ENCODE results near the gene LITAFD. TPM values are rescaled to one million over a fixed set of nuclear protein-coding genes. Genes with fewer than 3 reads are reported as not detected.

LITAFD gene
- total RNA-seq, 1 experiment from 2014 or later: not detected

DNA sequence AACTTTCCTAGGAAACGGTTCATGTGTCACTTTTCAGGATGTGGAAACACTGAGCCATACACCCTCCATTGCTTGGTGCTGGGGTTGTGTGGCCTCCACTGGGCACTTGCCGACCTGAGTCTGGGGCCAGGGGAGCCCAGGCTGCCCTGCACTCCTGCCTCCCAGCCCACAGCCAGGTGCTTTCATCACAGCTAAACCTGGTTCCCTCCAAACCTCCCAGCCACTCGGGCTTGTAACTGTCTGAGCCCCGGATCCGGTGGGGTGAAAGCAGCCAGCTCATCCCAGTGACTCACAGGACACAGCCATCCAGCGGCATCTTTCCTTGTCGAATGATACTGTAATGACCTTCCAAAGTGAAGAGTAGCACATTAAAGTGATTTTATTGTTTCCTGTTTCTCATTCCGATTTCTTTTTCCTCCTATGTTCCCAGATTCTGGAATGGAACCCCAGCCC is 33.2 kb upstream of the LITAFD start:
- no peak overlapping the region for H3K4me2 ChIP-seq (ENCODE audit: low read length)
- H4K20me1 ChIP-seq (ENCODE audit: insufficient read depth): no peaks in the 10 kb centered on the region
- ATAC-seq (no peak), DNase-seq (ENCODE audit: low read depth, low spot score) (no peak)
- no peaks in the 10 kb centered on the region for H3K9me3 ChIP-seq (ENCODE audit: control insufficient read depth in 1 of 2, insufficient read depth in 1 of 2, low read depth in 1 of 2, low read length in 2 of 2)
- no peak overlapping the region for H3K27ac ChIP-seq (ENCODE audit: low read depth, low read length)
- TF ChIP-seq CEBPB (IDR thresholded peaks at IDR 0.05; ENCODE audit: low read depth): no peak
- no peak for TF ChIP-seq ZFX (IDR thresholded peaks at IDR 0.05)
- no peak for TF ChIP-seq REST (IDR thresholded peaks at IDR 0.05; ENCODE audit: low read depth)
- TF ChIP-seq, protein P1, sequence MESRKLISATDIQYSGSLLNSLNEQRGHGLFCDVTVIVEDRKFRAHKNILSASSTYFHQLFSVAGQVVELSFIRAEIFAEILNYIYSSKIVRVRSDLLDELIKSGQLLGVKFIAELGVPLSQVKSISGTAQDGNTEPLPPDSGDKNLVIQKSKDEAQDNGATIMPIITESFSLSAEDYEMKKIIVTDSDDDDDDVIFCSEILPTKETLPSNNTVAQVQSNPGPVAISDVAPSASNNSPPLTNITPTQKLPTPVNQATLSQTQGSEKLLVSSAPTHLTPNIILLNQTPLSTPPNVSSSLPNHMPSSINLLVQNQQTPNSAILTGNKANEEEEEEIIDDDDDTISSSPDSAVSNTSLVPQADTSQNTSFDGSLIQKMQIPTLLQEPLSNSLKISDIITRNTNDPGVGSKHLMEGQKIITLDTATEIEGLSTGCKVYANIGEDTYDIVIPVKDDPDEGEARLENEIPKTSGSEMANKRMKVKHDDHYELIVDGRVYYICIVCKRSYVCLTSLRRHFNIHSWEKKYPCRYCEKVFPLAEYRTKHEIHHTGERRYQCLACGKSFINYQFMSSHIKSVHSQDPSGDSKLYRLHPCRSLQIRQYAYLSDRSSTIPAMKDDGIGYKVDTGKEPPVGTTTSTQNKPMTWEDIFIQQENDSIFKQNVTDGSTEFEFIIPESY (IDR thresholded peaks at IDR 0.05; ENCODE audit: extremely low read depth, insufficient replicate concordance, low read length): no peak
- no peak for TF ChIP-seq TCF7L2 (IDR thresholded peaks at IDR 0.05; ENCODE audit: borderline replicate concordance, extremely low read depth, insufficient read depth, insufficient read length)
- no peak for TF ChIP-seq ELF1 (IDR thresholded peaks at IDR 0.05; ENCODE audit: borderline replicate concordance, low read depth)
- no peak for TF ChIP-seq FOSL1 (IDR thresholded peaks at IDR 0.05; ENCODE audit: low read depth)
- no peak for TF ChIP-seq RAD21 (IDR thresholded peaks at IDR 0.05; ENCODE audit: low read depth)
- no peak for TF ChIP-seq POLR2A (IDR thresholded peaks at IDR 0.05; ENCODE audit: borderline replicate concordance, extremely low read depth, insufficient read depth, insufficient read length)
- CTCF ChIA-PET: no interaction called here
- no peak overlapping the region for H2AFZ ChIP-seq (ENCODE audit: low read depth, low read length, poor library complexity, severe bottlenecking)
- no TSS peak for BruUV-seq (replicated peaks)
- peaks cover 30% of the 10 kb centered on the region for H3K79me2 ChIP-seq (ENCODE audit: insufficient read depth, low read length)
- no peaks in the 10 kb centered on the region; a peak in 1 of 4 replicates for H3K4me1 ChIP-seq (ENCODE audit: control insufficient read depth in 1 of 2, insufficient read depth in 2 of 2, low read length in 2 of 2)
- RAD21 ChIA-PET (ENCODE audit: low non-redundant PET in 1 of 2, low total read pairs in 2 of 2, uncharacterized antibody in 2 of 2, unreplicated experiment in 2 of 2): no interaction called here
- no peak overlapping the region for H3K9ac ChIP-seq (ENCODE audit: low read length)
- no peak overlapping the region for H3K4me3 ChIP-seq (replicated peaks in 1 of 2; ENCODE audit: low read depth in 1 of 2, low read length in 2 of 2)
- POLR2A ChIA-PET: no interaction called here
- H3K9me2 ChIP-seq (ENCODE audit: insufficient read depth): no peaks in the 10 kb centered on the region
- intact Hi-C loops (cut with micrococcal nuclease): no loop called here
- no peaks in the 10 kb centered on the region for H3K27me3 ChIP-seq (ENCODE audit: insufficient read depth, low read length)
- peaks cover 14 to 40% of the 10 kb centered on the region in 2 experiments; a peak in 3 of 4 replicates for H3K36me3 ChIP-seq (ENCODE audit: control insufficient read depth in 1 of 2, insufficient read depth in 2 of 2, low read length in 2 of 2)
